ENCODE measurements around the gene RASSF4.

Gene RASSF4

GRCh38 chr10:45015590-45015989, 56.0 kb downstream of the RASSF4 start:
- DNase-seq, result no peak

GRCh38 chr10:45023426-45023825, 63.8 kb downstream of the RASSF4 start:
- no peak for DNase-seq

GRCh38 chr10:45034301-45034700, 74.7 kb downstream of the RASSF4 start:
- no peak for DNase-seq

GRCh38 chr10:45035673-45036072, 76.1 kb downstream of the RASSF4 start:
- DNase-seq, result no peak

- DNase-seq, result no peak
Measured at GRCh38 chr10:45040921-45041542, 81.4 kb downstream of the RASSF4 start.

- no peak for DNase-seq
Measured at GRCh38 chr10:45044290-45044689, 84.7 kb downstream of the RASSF4 start.

Measured in activated CD4-positive, CD25-positive, alpha-beta regulatory T cell (primary cell).